Neural progenitor cell (in vitro differentiated cells): ENCODE data around the gene ARMH1. TPM values are rescaled to one million over a fixed set of nuclear protein-coding genes. Genes with fewer than 3 reads are reported as not detected.

Source experiments
- DNase-seq: peaks from one replicate; pipeline ENCODE4 v3.0.0-alpha.2; 2016; ENCODE audit warnings: low spot score
- H2AFZ ChIP-seq: fragments of 200-600 bp; sonication (generic); replicated peaks from 2 replicates; pipeline ENCODE4 v1.6.1; 2016; ENCODE audit warnings: antibody characterized with exemption
- H3F3A ChIP-seq: fragments of 200-600 bp; sonication (generic); 2 replicates; pipeline ENCODE4 v1.6.1; 2016; ENCODE audit warnings: antibody characterized with exemption, low read depth
- H3K27ac ChIP-seq: fragments of 200-600 bp; sonication (generic); 2 replicates; pipeline ENCODE4 v1.5.1; 2016; ENCODE audit warnings: mild to moderate bottlenecking
- H3K27me3 ChIP-seq: fragments of 200-600 bp; sonication (generic); 2 replicates; pipeline ENCODE4 v1.6.1; 2016; ENCODE audit warnings: mild to moderate bottlenecking, moderate library complexity
- H3K36me3 ChIP-seq: fragments of 200-600 bp; sonication (generic); 2 replicates; pipeline ENCODE4 v1.5.1; 2016
- H3K4me1 ChIP-seq: fragments of 200-600 bp; sonication (generic); 2 replicates; pipeline ENCODE4 v1.6.1; 2016; ENCODE audit warnings: mixed run types
- H3K4me2 ChIP-seq: fragments of 200-600 bp; sonication (generic); 2 replicates; pipeline ENCODE4 v1.6.1; 2016
- H3K4me3 ChIP-seq: fragments of 200-600 bp; sonication (generic); 2 replicates; pipeline ENCODE4 v1.5.1; 2016
- H3K79me2 ChIP-seq: fragments of 200-600 bp; sonication (generic); 2 replicates; pipeline ENCODE4 v1.6.1; 2016; ENCODE audit warnings: low read depth
- H3K9ac ChIP-seq: fragments of 200-600 bp; sonication (generic); 2 replicates; pipeline ENCODE4 v1.6.1; 2016
- H3K9me3 ChIP-seq: fragments of 200-600 bp; sonication (generic); 2 replicates; pipeline ENCODE4 v1.5.1; 2016; ENCODE audit warnings: low read depth
- H4K20me1 ChIP-seq: fragments of 200-600 bp; sonication (generic); 2 replicates; pipeline ENCODE4 v1.6.1; 2016; ENCODE audit warnings: low read depth
- H3K27ac Mint-ChIP-seq: 3 replicates; pipeline ENCODE4 v1.8.0; 2021; ENCODE audit warnings: mixed read lengths
- H3K27me3 Mint-ChIP-seq: 2 replicates; pipeline ENCODE4 v1.8.0; 2022; ENCODE audit warnings: low read depth, mild to moderate bottlenecking, inconsistent platforms, moderate library complexity, mixed read lengths; ENCODE audit not compliant: insufficient read depth
- H3K36me3 Mint-ChIP-seq: 3 replicates; pipeline ENCODE4 v1.8.0; 2021; ENCODE audit warnings: mixed read lengths
- H3K4me1 Mint-ChIP-seq: 3 replicates; pipeline ENCODE4 v1.8.0; 2021; ENCODE audit warnings: mixed read lengths
- H3K4me3 Mint-ChIP-seq: 3 replicates; pipeline ENCODE4 v1.8.0; 2021; ENCODE audit warnings: mild to moderate bottlenecking, moderate library complexity, mixed read lengths
- H3K9me3 Mint-ChIP-seq: 3 replicates; pipeline ENCODE4 v1.8.0; 2020; ENCODE audit warnings: mixed read lengths
- EZH2 ChIP-seq: fragments of 200-600 bp; sonication (generic); IDR thresholded peaks from 2 replicates; pipeline ENCODE4 v1.6.1; 2017; ENCODE audit warnings: antibody characterized with exemption, mild to moderate bottlenecking, moderate library complexity
- EZH2phosphoT487 ChIP-seq: fragments of 200-600 bp; sonication (generic); IDR thresholded peaks from 2 replicates; pipeline ENCODE4 v1.6.1; 2017; ENCODE audit warnings: antibody characterized with exemption
- total RNA-seq: library from RNA; depleted of rRNA; stranded (reverse); fragments of >200 nt; gene quantifications from 2 replicates; pipeline ENCODE4 v1.2.3, GENCODE V29; 2015; ENCODE audit warnings: low replicate concordance
- TF ChIP-seq, protein P1 (sequence below): fragments of 200-600 bp; sonication (generic); IDR thresholded peaks from 2 replicates; pipeline ENCODE4 v1.5.1; 2017; ENCODE audit warnings: antibody characterized with exemption, mild to moderate bottlenecking

ARMH1 gene
- total RNA-seq, 1 donor from 2014 or later: 3.6 TPM

DNA sequence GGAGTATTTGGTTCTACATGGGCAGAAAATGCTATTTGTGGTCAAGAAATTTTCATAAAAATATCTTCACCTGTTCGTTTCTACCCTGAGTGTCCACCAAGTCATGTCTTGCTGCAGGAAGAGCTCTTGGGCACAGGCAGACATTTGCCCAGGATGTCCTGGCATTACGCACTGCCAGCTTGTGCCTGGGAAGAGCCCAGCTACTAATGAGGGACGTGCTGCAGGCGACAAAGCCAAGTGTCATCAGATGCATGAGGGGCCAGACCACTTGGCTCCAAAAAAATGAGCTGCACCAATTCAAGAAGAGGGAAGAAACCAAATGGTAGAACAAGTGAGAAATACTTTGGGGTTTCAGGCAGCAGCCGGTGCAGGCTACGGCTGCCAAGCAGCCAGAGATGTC is 43.6 kb downstream of the ARMH1 start:
- no peaks in the 10 kb centered on the region for H3K36me3 ChIP-seq
- H4K20me1 ChIP-seq: no peaks in the 10 kb centered on the region
- Mint-ChIP-seq H3K9me3 (no peaks in the 10 kb centered on the region), H3K4me3 (no peak overlapping the region), H3K36me3 (no peaks in the 10 kb centered on the region), H3K27ac (no peak overlapping the region), H3K27me3 (no peaks in the 10 kb centered on the region), H3K4me1 (peaks cover 3% of the 10 kb centered on the region)
- H3K27me3 ChIP-seq: no peaks in the 10 kb centered on the region
- TF ChIP-seq, protein P1, sequence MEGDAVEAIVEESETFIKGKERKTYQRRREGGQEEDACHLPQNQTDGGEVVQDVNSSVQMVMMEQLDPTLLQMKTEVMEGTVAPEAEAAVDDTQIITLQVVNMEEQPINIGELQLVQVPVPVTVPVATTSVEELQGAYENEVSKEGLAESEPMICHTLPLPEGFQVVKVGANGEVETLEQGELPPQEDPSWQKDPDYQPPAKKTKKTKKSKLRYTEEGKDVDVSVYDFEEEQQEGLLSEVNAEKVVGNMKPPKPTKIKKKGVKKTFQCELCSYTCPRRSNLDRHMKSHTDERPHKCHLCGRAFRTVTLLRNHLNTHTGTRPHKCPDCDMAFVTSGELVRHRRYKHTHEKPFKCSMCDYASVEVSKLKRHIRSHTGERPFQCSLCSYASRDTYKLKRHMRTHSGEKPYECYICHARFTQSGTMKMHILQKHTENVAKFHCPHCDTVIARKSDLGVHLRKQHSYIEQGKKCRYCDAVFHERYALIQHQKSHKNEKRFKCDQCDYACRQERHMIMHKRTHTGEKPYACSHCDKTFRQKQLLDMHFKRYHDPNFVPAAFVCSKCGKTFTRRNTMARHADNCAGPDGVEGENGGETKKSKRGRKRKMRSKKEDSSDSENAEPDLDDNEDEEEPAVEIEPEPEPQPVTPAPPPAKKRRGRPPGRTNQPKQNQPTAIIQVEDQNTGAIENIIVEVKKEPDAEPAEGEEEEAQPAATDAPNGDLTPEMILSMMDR: no peak
- TF ChIP-seq EZH2phosphoT487 (no peak), EZH2 (no peak)
- no peak overlapping the region for H3K4me3 ChIP-seq
- H3K4me1 ChIP-seq: no peaks in the 10 kb centered on the region
- no peaks in the 10 kb centered on the region for H3K9me3 ChIP-seq
- peaks cover 8% of the 10 kb centered on the region for H3F3A ChIP-seq
- H3K9ac ChIP-seq: no peak overlapping the region
- no peaks in the 10 kb centered on the region for H3K79me2 ChIP-seq
- no peak overlapping the region for H2AFZ ChIP-seq
- H3K27ac ChIP-seq: no peak overlapping the region
- no peak overlapping the region for H3K4me2 ChIP-seq
- no peak for DNase-seq

DNA sequence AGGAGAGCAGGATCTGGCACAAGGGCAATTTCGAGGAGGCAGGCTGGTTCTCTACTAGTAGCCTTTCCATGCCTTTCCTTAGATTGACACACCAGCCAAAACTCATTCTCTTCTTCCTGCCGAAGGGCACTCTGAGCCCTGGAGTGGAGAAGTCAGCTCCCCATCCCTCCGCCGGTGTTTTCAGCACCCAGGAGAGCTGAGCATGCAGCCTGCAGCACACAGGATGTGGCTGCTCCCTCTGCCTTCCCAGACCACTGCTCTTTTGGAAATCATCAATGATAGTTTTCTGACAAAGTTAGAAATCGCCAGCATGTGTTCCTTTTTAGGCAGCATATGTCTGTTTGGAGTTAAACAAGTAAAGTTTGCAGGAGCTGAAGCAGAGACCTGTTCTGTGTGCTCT is 44.8 kb downstream of the ARMH1 start:
- Mint-ChIP-seq H3K36me3 (no peaks in the 10 kb centered on the region), H3K9me3 (no peaks in the 10 kb centered on the region), H3K27ac (no peak overlapping the region), H3K4me3 (no peak overlapping the region), H3K27me3 (no peaks in the 10 kb centered on the region), H3K4me1 (peaks cover 3% of the 10 kb centered on the region)
- H4K20me1 ChIP-seq: no peaks in the 10 kb centered on the region
- no peaks in the 10 kb centered on the region for H3K27me3 ChIP-seq
- no peak overlapping the region for H3K4me3 ChIP-seq
- no peaks in the 10 kb centered on the region for H3K4me1 ChIP-seq
- TF ChIP-seq EZH2 (no peak), EZH2phosphoT487 (no peak)
- TF ChIP-seq, protein P1: no peak
- no peak for DNase-seq
- no peaks in the 10 kb centered on the region for H3K9me3 ChIP-seq
- H3K79me2 ChIP-seq: no peaks in the 10 kb centered on the region
- H3K4me2 ChIP-seq: no peak overlapping the region
- H3K36me3 ChIP-seq: no peaks in the 10 kb centered on the region
- H3K27ac ChIP-seq: no peak overlapping the region
- peaks cover 8% of the 10 kb centered on the region for H3F3A ChIP-seq
- H3K9ac ChIP-seq: no peak overlapping the region
- H2AFZ ChIP-seq: no peak overlapping the region

DNA sequence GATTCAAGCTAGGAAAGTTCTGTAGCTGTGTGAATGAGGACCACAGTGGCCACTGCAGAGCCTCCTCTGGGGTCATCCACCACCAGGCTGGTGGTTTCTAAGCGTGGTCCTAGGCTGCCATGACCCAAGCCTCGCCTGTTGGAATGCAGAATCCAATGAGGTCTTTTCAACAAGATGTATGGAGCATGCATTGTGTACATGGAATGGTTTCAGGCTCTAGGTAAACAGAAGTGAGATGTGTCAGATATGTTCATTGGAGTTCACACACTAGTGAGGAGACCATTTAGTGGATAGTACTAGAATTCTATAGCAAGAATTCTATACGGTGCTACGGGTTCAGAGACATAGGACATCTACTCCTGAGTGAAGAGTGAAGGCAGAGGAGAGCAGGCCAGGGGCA is 45.8 kb downstream of the ARMH1 start:
- H3K4me1 Mint-ChIP-seq: peaks cover 2% of the 10 kb centered on the region
- H3K4me3 Mint-ChIP-seq: no peak overlapping the region
- no peaks in the 10 kb centered on the region for H3K79me2 ChIP-seq

More for the DNA sequence above, 45.8 kb downstream of the ARMH1 start:
- H3F3A ChIP-seq: peaks cover 8% of the 10 kb centered on the region
- H2AFZ ChIP-seq: no peak overlapping the region
- Mint-ChIP-seq H3K36me3 (no peaks in the 10 kb centered on the region), H3K9me3 (no peaks in the 10 kb centered on the region), H3K27me3 (peaks cover 2% of the 10 kb centered on the region), H3K27ac (no peak overlapping the region)
- H3K4me2 ChIP-seq: no peak overlapping the region
- TF ChIP-seq EZH2phosphoT487: no peak
- TF ChIP-seq, protein P1: no peak
- TF ChIP-seq EZH2: no peak
- no peaks in the 10 kb centered on the region for H4K20me1 ChIP-seq
- H3K9ac ChIP-seq: no peak overlapping the region
- no peaks in the 10 kb centered on the region for H3K4me1 ChIP-seq
- no peak overlapping the region for H3K4me3 ChIP-seq
- H3K27me3 ChIP-seq: no peaks in the 10 kb centered on the region
- no peak overlapping the region for H3K27ac ChIP-seq
- H3K9me3 ChIP-seq: no peaks in the 10 kb centered on the region
- no peaks in the 10 kb centered on the region for H3K36me3 ChIP-seq
- no peak for DNase-seq
